IPS-NIHi7 (cell line): Measurements from ENCODE around the gene NAA38.
"Not testable (repeated sequence)": the region's sequence is repeated elsewhere in the genome, so short reads cannot be mapped to it uniquely, and the experiment has no call there.

ENCODE experiments used
- DNase-seq: peaks from one replicate; pipeline ENCODE4 v3.0.0; 2012; ENCODE audit warnings: mixed read lengths; ENCODE audit errors: extremely low spot score

NAA38 gene

GRCh38 chr17:7882068-7882467 is 24.7 kb upstream of the NAA38 start:
- DNase-seq: no peak

- DNase-seq: no peak
Measured at GRCh38 chr17:7881276-7882054, 24.1 kb upstream of the NAA38 start.

- DNase-seq: no peak
Measured at GRCh38 chr17:7880076-7880868, 22.9 kb upstream of the NAA38 start.

- DNase-seq: no peak
Measured at GRCh38 chr17:7878234-7878633, 20.9 kb upstream of the NAA38 start.

- DNase-seq: no peak
Measured at GRCh38 chr17:7875804-7876370, 18.5 kb upstream of the NAA38 start.

- no peak for DNase-seq
Measured at GRCh38 chr17:7873051-7873450, 15.7 kb upstream of the NAA38 start.

- no peak for DNase-seq
Measured at GRCh38 chr17:7867881-7868329, 10.5 kb upstream of the NAA38 start.

- DNase-seq: no peak
Measured at GRCh38 chr17:7864995-7865650, 7.8 kb upstream of the NAA38 start.

- DNase-seq: not testable (repeated sequence)
Measured at GRCh38 chr17:7864384-7864783, 7.0 kb upstream of the NAA38 start.

GRCh38 chr17:7862692-7863437 is 5.5 kb upstream of the NAA38 start:
- DNase-seq: peak; percentile 69

GRCh38 chr17:7859028-7859427 is 1.7 kb upstream of the NAA38 start:
- no peak for DNase-seq

GRCh38 chr17:7858522-7858810 is 1.1 kb upstream of the NAA38 start:
- DNase-seq: peak; percentile 61

- DNase-seq: peak; percentile 57
Measured at GRCh38 chr17:7857713-7858521, 558 bp upstream of the NAA38 start, which contains the start of gene CYB5D1. Gene CYB5D1, plus strand, starts transcription at chr17:7858003. Its CDS starts 132 bp downstream, at chr17:7858135.

- no peak for DNase-seq
Measured at GRCh38 chr17:7856011-7856810, 1.1 kb downstream of the NAA38 start.

GRCh38 chr17:7855660-7856010 is 1.7 kb downstream of the NAA38 start:
- no peak for DNase-seq

- peak; percentile 58 for DNase-seq
Measured at GRCh38 chr17:7854851-7855659, 2.3 kb downstream of the NAA38 start, which contains the start of gene TMEM88. Gene TMEM88, plus strand, starts transcription at chr17:7855066. Its CDS starts 9 bp downstream, at chr17:7855075.

GRCh38 chr17:7854078-7854777 is 3.1 kb downstream of the NAA38 start:
- DNase-seq: no peak

GRCh38 chr17:7853691-7854038 is 3.7 kb downstream of the NAA38 start:
- DNase-seq: no peak
